HEK293 (cell line): Measurements from ENCODE around the gene GUCA2B.
A peak's percentile ranks its signal among the peaks of the same experiment; 100 is the strongest.

Experiments
- ATF2 ChIP-seq: fragments of 450-650 bp; formaldehyde crosslinking; IDR thresholded peaks from 2 replicates; pipeline ENCODE4 v1.5.1; 2016; ENCODE audit warnings: missing biosample characterization, missing genetic modification characterization, low read depth
- BCL11A ChIP-seq: fragments of 450-650 bp; formaldehyde crosslinking; IDR thresholded peaks from 2 replicates; pipeline ENCODE4 v1.5.1; 2016; ENCODE audit warnings: low read depth, missing biosample characterization, missing genetic modification characterization
- BCL6B ChIP-seq: fragments of 450-650 bp; formaldehyde crosslinking; IDR thresholded peaks from 2 replicates; pipeline ENCODE4 v1.5.1; 2017; ENCODE audit warnings: missing biosample characterization, missing genetic modification characterization
- ELK4 ChIP-seq: IDR thresholded peaks from 2 replicates; pipeline ENCODE4 v1.6.1; 2011; ENCODE audit warnings: mild to moderate bottlenecking, low read depth, low read length, borderline replicate concordance
- GLIS1 ChIP-seq: fragments of 450-650 bp; formaldehyde crosslinking; IDR thresholded peaks from 2 replicates; pipeline ENCODE4 v1.5.1; 2016; ENCODE audit warnings: missing biosample characterization, missing genetic modification characterization
- INSM2 ChIP-seq: fragments of 450-650 bp; formaldehyde crosslinking; IDR thresholded peaks from 2 replicates; pipeline ENCODE4 v1.5.1; 2016; ENCODE audit warnings: missing biosample characterization, missing genetic modification characterization
- KLF8 ChIP-seq: fragments of 450-650 bp; formaldehyde crosslinking; IDR thresholded peaks from 2 replicates; pipeline ENCODE4 v1.5.1; 2016; ENCODE audit warnings: missing biosample characterization, missing genetic modification characterization
- PRDM1 ChIP-seq: fragments of 450-650 bp; formaldehyde crosslinking; IDR thresholded peaks from 2 replicates; pipeline ENCODE4; 2016; ENCODE audit warnings: missing biosample characterization, missing genetic modification characterization
- REST ChIP-seq: fragments of 450-650 bp; formaldehyde crosslinking; IDR thresholded peaks from 2 replicates; pipeline ENCODE4 v1.5.1; 2016; ENCODE audit warnings: missing biosample characterization, missing genetic modification characterization
- ZEB2 ChIP-seq: fragments of 450-650 bp; formaldehyde crosslinking; IDR thresholded peaks from 2 replicates; pipeline ENCODE4 v1.5.1; 2016; ENCODE audit warnings: missing biosample characterization, missing genetic modification characterization
- ZFP41 ChIP-seq: fragments of 450-650 bp; formaldehyde crosslinking; IDR thresholded peaks from 2 replicates; pipeline ENCODE4 v1.5.1; 2016; ENCODE audit warnings: missing biosample characterization, missing genetic modification characterization, borderline replicate concordance
- ZNF10 ChIP-seq: fragments of 450-650 bp; formaldehyde crosslinking; IDR thresholded peaks from 2 replicates; pipeline ENCODE4 v1.5.1; 2017; ENCODE audit warnings: missing biosample characterization, missing genetic modification characterization
- ZNF121 ChIP-seq: fragments of 450-650 bp; formaldehyde crosslinking; IDR thresholded peaks from 2 replicates; pipeline ENCODE4 v1.5.1; 2016; ENCODE audit warnings: missing biosample characterization, missing genetic modification characterization
- ZNF157 ChIP-seq: fragments of 450-650 bp; formaldehyde crosslinking; IDR thresholded peaks from 2 replicates; pipeline ENCODE4 v1.5.1; 2016; ENCODE audit warnings: missing biosample characterization, missing genetic modification characterization
- ZNF26 ChIP-seq: fragments of 450-650 bp; formaldehyde crosslinking; IDR thresholded peaks from 2 replicates; pipeline ENCODE4 v1.5.1; 2016; ENCODE audit warnings: missing biosample characterization, missing genetic modification characterization
- ZNF335 ChIP-seq: fragments of 450-650 bp; formaldehyde crosslinking; conservative IDR thresholded peaks from 2 replicates; pipeline ENCODE4 v1.5.1; 2016; ENCODE audit warnings: missing biosample characterization, missing genetic modification characterization
- ZNF394 ChIP-seq: fragments of 450-650 bp; formaldehyde crosslinking; IDR thresholded peaks from 2 replicates; pipeline ENCODE4 v1.5.1; 2016; ENCODE audit warnings: missing biosample characterization, missing genetic modification characterization, mild to moderate bottlenecking, moderate library complexity, borderline replicate concordance
- ZNF423 ChIP-seq: fragments of 450-650 bp; formaldehyde crosslinking; IDR thresholded peaks from 2 replicates; pipeline ENCODE4 v1.5.1; 2016; ENCODE audit warnings: missing biosample characterization, missing genetic modification characterization
- ZNF48 ChIP-seq: fragments of 450-650 bp; formaldehyde crosslinking; IDR thresholded peaks from 2 replicates; pipeline ENCODE4 v1.5.1; 2016; ENCODE audit warnings: missing biosample characterization, missing genetic modification characterization
- ZNF544 ChIP-seq: fragments of 450-650 bp; formaldehyde crosslinking; IDR thresholded peaks from 2 replicates; pipeline ENCODE4 v1.5.0; 2017; ENCODE audit warnings: missing biosample characterization, missing genetic modification characterization
- ZNF571 ChIP-seq: fragments of 450-650 bp; formaldehyde crosslinking; IDR thresholded peaks from 2 replicates; pipeline ENCODE4 v1.5.0; 2017; ENCODE audit warnings: missing biosample characterization, missing genetic modification characterization
- ZNF600 ChIP-seq: fragments of 450-650 bp; formaldehyde crosslinking; IDR thresholded peaks from 2 replicates; pipeline ENCODE4 v1.5.1; 2016; ENCODE audit warnings: missing biosample characterization, missing genetic modification characterization
- ZNF621 ChIP-seq: fragments of 450-650 bp; formaldehyde crosslinking; IDR thresholded peaks from 2 replicates; pipeline ENCODE4 v1.5.1; 2017; ENCODE audit warnings: missing biosample characterization, missing genetic modification characterization
- ZNF623 ChIP-seq: fragments of 450-650 bp; formaldehyde crosslinking; IDR thresholded peaks from 2 replicates; pipeline ENCODE4 v1.5.1; 2016; ENCODE audit warnings: missing biosample characterization, missing genetic modification characterization
- ZNF658 ChIP-seq: fragments of 450-650 bp; formaldehyde crosslinking; IDR thresholded peaks from 2 replicates; pipeline ENCODE4; 2016; ENCODE audit warnings: missing biosample characterization, missing genetic modification characterization
- ZNF791 ChIP-seq: fragments of 450-650 bp; formaldehyde crosslinking; IDR thresholded peaks from 2 replicates; pipeline ENCODE4 v1.5.1; 2016; ENCODE audit warnings: missing biosample characterization, missing genetic modification characterization
- ZNF843 ChIP-seq: fragments of 450-650 bp; formaldehyde crosslinking; IDR thresholded peaks from 2 replicates; pipeline ENCODE4 v1.5.1; 2016; ENCODE audit warnings: missing biosample characterization, missing genetic modification characterization
- ZSCAN4 ChIP-seq: fragments of 450-650 bp; formaldehyde crosslinking; IDR thresholded peaks from 2 replicates; pipeline ENCODE4 v1.5.1; 2017; ENCODE audit warnings: missing biosample characterization, missing genetic modification characterization

GUCA2B gene

GRCh38 chr1:42177541-42177981 is 24.4 kb downstream of the GUCA2B start (continued):
- no peak for TF ChIP-seq ZNF394 (tag by site-specific recombination)
- no peak for TF ChIP-seq ZNF544 (tag by site-specific recombination)
- no peak for TF ChIP-seq ZNF335 (tag by site-specific recombination)
- peak; percentile 63 for TF ChIP-seq GLIS1 (tag by site-specific recombination)
- 0 out of 2 replicates have a peak, but pooled peaks have one; percentile 23 for TF ChIP-seq ZNF600
- no peak for TF ChIP-seq ZNF121
- TF ChIP-seq ZNF623 (tag by site-specific recombination) = peak; percentile 24; the same call in 1 of the 2 replicates
- TF ChIP-seq ZNF48 = no peak
- TF ChIP-seq ATF2 (tag by site-specific recombination) = no peak
- TF ChIP-seq BCL11A (tag by site-specific recombination) = peak; percentile 76; the same call in 1 of the 2 replicates
- TF ChIP-seq ZNF157 (tag by site-specific recombination) = no peak
- peak; percentile 82 for TF ChIP-seq ZEB2
- TF ChIP-seq ZFP41 (tag by site-specific recombination) = no peak
- TF ChIP-seq ZNF791 = no peak
- TF ChIP-seq ZNF423 (tag by site-specific recombination) = no peak
- TF ChIP-seq ELK4 = no peak
- no peak for TF ChIP-seq ZNF621 (tag by site-specific recombination)
- TF ChIP-seq ZNF843 = peak; percentile 94
- TF ChIP-seq ZSCAN4 (tag by site-specific recombination) = peak; percentile 95
- TF ChIP-seq ZNF658 (tag by site-specific recombination) = no peak
- TF ChIP-seq INSM2 (tag by site-specific recombination) = peak; percentile 88
- TF ChIP-seq ZNF571 (tag by site-specific recombination) = no peak
- TF ChIP-seq ZNF10 (tag by site-specific recombination) = no peak
- TF ChIP-seq KLF8 (tag by site-specific recombination) = peak; percentile 85
- peak; percentile 27; the same call in 1 of the 2 replicates for TF ChIP-seq BCL6B (tag by site-specific recombination)
- peak; percentile 57; the same call in 1 of the 2 replicates for TF ChIP-seq PRDM1 (tag by site-specific recombination)
- no peak for TF ChIP-seq ZNF26 (tag by site-specific recombination)
- TF ChIP-seq REST (tag by site-specific recombination) = no peak
